Measurements from ENCODE around the gene RCL1.

The RCL1 gene

GRCh38 chr9:4804531-4805016 is 11.8 kb downstream of the RCL1 start:
- TF ChIP-seq CTCF (IDR thresholded peaks at IDR 0.05; ENCODE audit: low read depth, low read length) (no peak), EZH2phosphoT487 (IDR thresholded peaks at IDR 0.05; ENCODE audit: low read depth) (no peak)
- no peak overlapping the region for H3K9ac ChIP-seq (ENCODE audit: low read length)
- no peaks in the 10 kb centered on the region for H3K27me3 ChIP-seq (ENCODE audit: low read depth, low read length)
- no peak overlapping the region for H3K4me3 ChIP-seq (ENCODE audit: low read length)
- H3K9me3 ChIP-seq (ENCODE audit: insufficient read depth, low read length), result no peaks in the 10 kb centered on the region
- no peak overlapping the region for H3K27ac ChIP-seq (ENCODE audit: low read length)
- H4K20me1 ChIP-seq (ENCODE audit: insufficient read depth, low read length), result peaks cover 4% of the 10 kb centered on the region; the same call in 1 of the 2 replicates
- H3K4me1 ChIP-seq (ENCODE audit: low read length), result no peaks in the 10 kb centered on the region
- H2AFZ ChIP-seq (ENCODE audit: low read depth, low read length), result no peak overlapping the region
- H3K36me3 ChIP-seq (replicated peaks; ENCODE audit: low read depth, low read length), result peaks cover 14% of the 10 kb centered on the region
- H3K4me2 ChIP-seq (ENCODE audit: low read length), result no peak overlapping the region
- peaks cover 100% of the 10 kb centered on the region for H3K79me2 ChIP-seq (ENCODE audit: low read length)

- Histone ChIP-seq H3K9ac (ENCODE audit: low read length) (no peak overlapping the region), H2AFZ (ENCODE audit: low read depth, low read length) (no peak overlapping the region), H3K79me2 (ENCODE audit: low read length) (peaks cover 100% of the 10 kb centered on the region), H3K9me3 (ENCODE audit: insufficient read depth, low read length) (no peaks in the 10 kb centered on the region), H3K4me1 (ENCODE audit: low read length) (no peaks in the 10 kb centered on the region), H3K36me3 (replicated peaks; ENCODE audit: low read depth, low read length) (peaks cover 14% of the 10 kb centered on the region), H3K27ac (ENCODE audit: low read length) (no peak overlapping the region), H3K4me3 (ENCODE audit: low read length) (no peak overlapping the region), H4K20me1 (ENCODE audit: insufficient read depth, low read length) (no peaks in the 10 kb centered on the region), H3K27me3 (ENCODE audit: low read depth, low read length) (no peaks in the 10 kb centered on the region), H3K4me2 (ENCODE audit: low read length) (no peak overlapping the region)
- TF ChIP-seq CTCF (IDR thresholded peaks at IDR 0.05; ENCODE audit: low read depth, low read length), result no peak
- TF ChIP-seq EZH2phosphoT487 (IDR thresholded peaks at IDR 0.05; ENCODE audit: low read depth), result no peak
These were observed 12.6 kb downstream of the RCL1 start for GRCh38 chr9:4805191-4805918.

- H3K36me3 ChIP-seq (replicated peaks; ENCODE audit: low read depth, low read length), result peaks cover 12% of the 10 kb centered on the region
- no peaks in the 10 kb centered on the region for H3K9me3 ChIP-seq (ENCODE audit: insufficient read depth, low read length)
- H3K4me1 ChIP-seq (ENCODE audit: low read length), result peaks cover 16% of the 10 kb centered on the region
- peaks cover 94% of the 10 kb centered on the region for H3K79me2 ChIP-seq (ENCODE audit: low read length)
- no peak overlapping the region for H3K4me2 ChIP-seq (ENCODE audit: low read length)
- no peak overlapping the region for H3K9ac ChIP-seq (ENCODE audit: low read length)
- H3K27me3 ChIP-seq (ENCODE audit: low read depth, low read length), result no peaks in the 10 kb centered on the region
- TF ChIP-seq CTCF (IDR thresholded peaks at IDR 0.05; ENCODE audit: low read depth, low read length) (no peak), EZH2phosphoT487 (IDR thresholded peaks at IDR 0.05; ENCODE audit: low read depth) (no peak)
- peaks cover 4% of the 10 kb centered on the region; the same call in 1 of the 2 replicates for H4K20me1 ChIP-seq (ENCODE audit: insufficient read depth, low read length)
- no peak overlapping the region for H2AFZ ChIP-seq (ENCODE audit: low read depth, low read length)
- H3K4me3 ChIP-seq (ENCODE audit: low read length), result no peak overlapping the region
- no peak overlapping the region for H3K27ac ChIP-seq (ENCODE audit: low read length)
These were observed 17.8 kb downstream of the RCL1 start for GRCh38 chr9:4810565-4810964.

GRCh38 chr9:4811824-4812223 is 19.1 kb downstream of the RCL1 start:
- Histone ChIP-seq H3K4me2 (ENCODE audit: low read length) (no peak overlapping the region), H3K9ac (ENCODE audit: low read length) (no peak overlapping the region), H3K4me3 (ENCODE audit: low read length) (no peak overlapping the region), H3K4me1 (ENCODE audit: low read length) (peaks cover 23% of the 10 kb centered on the region), H4K20me1 (ENCODE audit: insufficient read depth, low read length) (peaks cover 4% of the 10 kb centered on the region; the same call in 1 of the 2 replicates), H3K27ac (ENCODE audit: low read length) (no peak overlapping the region), H3K79me2 (ENCODE audit: low read length) (peaks cover 94% of the 10 kb centered on the region), H3K36me3 (replicated peaks; ENCODE audit: low read depth, low read length) (peaks cover 3% of the 10 kb centered on the region), H3K9me3 (ENCODE audit: insufficient read depth, low read length) (no peaks in the 10 kb centered on the region), H3K27me3 (ENCODE audit: low read depth, low read length) (no peaks in the 10 kb centered on the region), H2AFZ (ENCODE audit: low read depth, low read length) (no peak overlapping the region)
- no peak for TF ChIP-seq CTCF (IDR thresholded peaks at IDR 0.05; ENCODE audit: low read depth, low read length)
- no peak for TF ChIP-seq EZH2phosphoT487 (IDR thresholded peaks at IDR 0.05; ENCODE audit: low read depth)
